NCI-H2171 (cell line): ENCODE data around the gene ACER2.

Experiments used
- DNase-seq: peaks from one replicate; lab custom pipeline; 2025; lab: John Stamatoyannopoulos, UW

Gene ACER2

GRCh38 chr9:19456426-19456825 is 47.6 kb downstream of the ACER2 start:
- DNase-seq = no peak

GRCh38 chr9:19456996-19457692 is 48.3 kb downstream of the ACER2 start:
- DNase-seq = peak; percentile 12

GRCh38 chr9:19457693-19458009 is 48.8 kb downstream of the ACER2 start:
- no peak for DNase-seq

GRCh38 chr9:19460243-19460642 is 51.4 kb downstream of the ACER2 start:
- no peak for DNase-seq

- no peak for DNase-seq
Measured at GRCh38 chr9:19461135-19461534, 52.3 kb downstream of the ACER2 start.

- no peak for DNase-seq
Measured at GRCh38 chr9:19464061-19464763, 55.4 kb downstream of the ACER2 start.

- peak; percentile 40 for DNase-seq
Measured at GRCh38 chr9:19464764-19465585, 56.2 kb downstream of the ACER2 start.

- no peak for DNase-seq
Measured at GRCh38 chr9:19465586-19466279, 56.9 kb downstream of the ACER2 start.

GRCh38 chr9:19466280-19466639 is 57.5 kb downstream of the ACER2 start:
- no peak for DNase-seq

- no peak for DNase-seq
Measured at GRCh38 chr9:19469271-19469670, 60.5 kb downstream of the ACER2 start.

- DNase-seq = no peak
Measured at GRCh38 chr9:19470567-19470966, 61.8 kb downstream of the ACER2 start.

- DNase-seq = no peak
Measured at GRCh38 chr9:19470981-19471650, 62.3 kb downstream of the ACER2 start.

GRCh38 chr9:19471737-19472648 is 63.2 kb downstream of the ACER2 start:
- DNase-seq = peak; percentile 8

- no peak for DNase-seq
Measured at GRCh38 chr9:19473605-19474004, 64.8 kb downstream of the ACER2 start.

GRCh38 chr9:19479874-19480273 is 71.1 kb downstream of the ACER2 start:
- no peak for DNase-seq

- DNase-seq = no peak
Measured at GRCh38 chr9:19480345-19480744, 71.5 kb downstream of the ACER2 start.

GRCh38 chr9:19481121-19481870 is 72.5 kb downstream of the ACER2 start:
- DNase-seq = no peak

GRCh38 chr9:19481971-19482404 is 73.2 kb downstream of the ACER2 start:
- no peak for DNase-seq

GRCh38 chr9:19484699-19485098 is 75.9 kb downstream of the ACER2 start:
- DNase-seq = no peak

- no peak for DNase-seq
Measured at GRCh38 chr9:19485193-19485592, 76.4 kb downstream of the ACER2 start.
